LHCN-M2 (cell line): ENCODE results near the gene PLEKHG3. TPM values are rescaled to one million over a fixed set of nuclear protein-coding genes. Genes with fewer than 3 reads are reported as not detected.

Experiments used
- DNase-seq: peaks from one replicate; pipeline ENCODE4 v3.0.0-alpha.2; 2012; ENCODE audit warnings: low read depth
- total RNA-seq: library from RNA; depleted of rRNA; stranded (reverse); fragments of >200 nt; gene quantifications from 2 replicates; pipeline ENCODE4 v1.2.3, GENCODE V29; 2014

Gene PLEKHG3
- total RNA-seq, 1 experiment from 2014 or later: 6.0 TPM

GRCh38 chr14:64745511-64746091 lies 41.4 kb downstream of the PLEKHG3 start:
- no peak for DNase-seq

DNA sequence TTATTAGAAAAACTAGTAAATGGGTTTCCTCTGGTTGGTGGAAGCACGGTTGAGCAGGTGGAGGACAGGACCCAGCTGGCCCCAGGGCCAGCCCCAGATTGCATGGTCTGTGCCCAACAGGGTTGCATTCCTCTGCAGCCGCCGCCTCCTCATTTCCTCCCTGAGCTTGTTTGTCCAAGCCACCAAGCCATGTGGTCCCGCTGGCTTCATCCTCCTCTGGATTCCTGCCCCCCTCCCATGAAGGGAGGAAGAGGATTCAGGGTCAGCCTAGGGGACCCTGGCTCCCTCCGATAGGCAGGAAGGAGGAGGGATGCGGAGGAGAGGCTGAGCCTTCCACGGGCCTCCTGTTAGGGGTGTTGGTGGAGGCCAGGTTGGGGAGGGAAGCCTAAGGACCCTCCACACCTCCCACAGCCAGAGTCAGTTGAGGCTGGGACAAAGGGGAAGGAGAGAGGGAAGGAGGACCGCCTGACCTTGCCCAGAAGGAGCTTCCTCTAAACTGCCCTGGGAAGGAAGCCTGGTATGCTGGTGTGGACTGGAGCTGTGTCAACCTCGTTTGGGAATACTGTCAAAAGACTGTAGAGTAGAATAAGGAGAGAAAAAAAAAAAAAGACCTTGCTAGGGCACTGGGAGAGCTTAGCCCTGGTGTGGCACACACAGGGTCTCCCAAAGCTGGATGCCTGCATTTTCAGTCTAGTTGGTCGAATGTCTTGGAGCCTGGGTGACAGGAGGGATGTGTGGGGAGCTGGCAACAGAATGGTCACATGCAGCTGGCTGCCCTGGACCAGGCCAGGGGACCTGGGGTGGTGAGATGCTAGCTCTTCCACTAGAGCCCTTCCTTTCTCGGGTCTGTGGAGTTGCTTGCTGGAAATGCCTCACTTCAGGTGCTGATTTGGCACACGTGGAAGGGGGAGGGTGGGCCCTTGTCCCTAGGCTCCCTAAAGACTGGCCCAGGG lies 42.4 kb downstream of the PLEKHG3 start:
- no peak for DNase-seq

GRCh38 chr14:64747327-64747726 lies 43.1 kb downstream of the PLEKHG3 start:
- no peak for DNase-seq

DNA sequence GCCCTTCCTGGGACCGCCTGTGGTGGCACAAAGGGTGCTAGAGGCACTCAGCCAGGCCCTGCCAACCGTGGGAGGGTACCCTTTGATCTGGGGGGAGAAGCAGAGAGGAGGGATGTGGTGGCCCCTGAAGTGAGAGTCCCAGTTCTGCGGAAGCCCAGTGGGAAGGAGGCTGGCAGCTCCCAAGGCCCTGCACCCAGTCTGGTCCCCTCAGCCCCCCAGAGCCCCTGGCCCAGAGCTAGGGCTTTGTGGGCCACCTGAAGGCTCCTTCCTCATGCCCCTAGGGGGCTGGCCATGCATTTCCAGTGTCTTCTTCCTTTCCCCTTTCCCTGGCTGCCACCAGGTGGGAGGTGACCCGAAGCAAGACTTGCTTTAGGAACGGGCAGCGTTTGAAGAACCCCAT lies 44.3 kb downstream of the PLEKHG3 start:
- no peak for DNase-seq

DNA sequence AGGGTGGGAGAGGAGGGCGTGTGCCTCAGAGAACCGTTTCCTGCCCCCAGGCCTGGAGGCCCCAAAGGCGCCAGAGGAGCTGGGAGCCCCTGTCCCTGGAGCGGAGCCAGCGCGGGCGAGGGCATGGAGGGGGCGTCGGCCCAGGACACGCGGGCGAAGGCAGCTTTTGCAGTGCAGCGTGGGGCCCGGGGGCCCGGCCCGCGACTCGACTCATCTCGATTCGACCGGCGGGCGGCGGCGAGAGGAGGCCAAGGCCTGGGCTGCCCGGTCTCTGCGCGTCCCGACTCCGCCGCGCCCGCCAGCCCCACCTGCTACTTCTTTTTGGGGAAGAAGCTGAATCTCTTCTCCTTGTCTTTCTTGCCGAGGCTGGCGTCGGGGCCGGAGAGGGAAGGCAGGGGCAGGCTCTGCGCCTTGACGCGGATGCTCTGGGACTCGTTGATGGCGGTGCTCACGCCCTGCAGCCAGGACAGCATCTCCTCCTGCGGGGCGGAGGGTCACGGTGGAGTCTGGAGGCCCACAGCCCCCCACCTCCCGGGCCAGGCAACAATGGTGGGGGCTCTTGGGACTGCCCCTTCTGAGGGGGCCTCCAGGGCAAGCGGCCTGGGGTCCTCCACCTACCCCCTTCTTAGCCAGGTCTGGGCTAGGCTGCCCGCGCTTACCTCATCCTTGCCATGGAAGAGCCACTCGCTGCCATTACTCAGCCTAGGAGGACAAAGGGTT lies 44.9 kb downstream of the PLEKHG3 start:
- no peak for DNase-seq

DNA sequence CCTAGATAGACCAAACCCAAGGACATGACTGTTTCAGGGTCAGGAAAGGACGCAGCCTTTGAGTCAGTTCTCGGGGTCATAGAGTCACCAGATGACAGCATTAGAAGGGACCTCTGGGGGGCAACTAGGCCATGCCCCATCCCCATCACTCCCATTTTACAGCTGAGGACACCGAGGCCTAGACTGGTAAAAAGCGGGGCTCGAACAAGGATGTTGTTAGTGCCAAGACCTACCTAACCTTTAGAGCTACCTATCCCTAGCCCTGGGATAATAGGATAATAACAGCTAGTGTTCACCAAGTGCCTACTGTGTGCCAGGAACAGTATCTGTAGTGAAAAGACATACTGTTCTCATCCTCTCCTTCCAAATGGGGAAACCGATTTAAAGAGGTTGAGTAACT lies 48.7 kb downstream of the PLEKHG3 start:
- DNase-seq: no peak

GRCh38 chr14:64753374-64753773 lies 49.1 kb downstream of the PLEKHG3 start:
- DNase-seq: no peak

DNA sequence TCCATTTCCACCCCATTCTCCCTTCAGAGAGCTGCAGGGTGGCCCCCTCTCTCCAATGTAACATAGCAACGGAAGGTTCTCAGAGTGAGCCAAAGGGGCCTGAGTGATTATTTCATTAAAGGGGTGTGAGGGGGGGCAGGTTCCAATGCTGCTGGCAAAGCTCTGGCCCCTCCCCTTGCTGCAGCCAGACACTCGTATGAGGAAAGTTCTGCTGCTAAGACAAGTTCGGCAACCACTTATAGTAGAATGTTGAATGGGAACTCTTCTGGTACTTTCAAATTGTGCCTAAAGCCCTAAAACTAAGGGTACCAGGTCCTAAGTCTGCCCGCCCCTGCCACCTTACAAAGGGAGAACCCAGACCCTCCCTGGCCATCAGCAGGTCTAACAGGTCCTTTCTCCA lies 49.8 kb downstream of the PLEKHG3 start:
- DNase-seq: no peak

GRCh38 chr14:64754685-64755084 lies 50.5 kb downstream of the PLEKHG3 start:
- no peak for DNase-seq

GRCh38 chr14:64755781-64756221 lies 51.6 kb downstream of the PLEKHG3 start:
- no peak for DNase-seq

DNA sequence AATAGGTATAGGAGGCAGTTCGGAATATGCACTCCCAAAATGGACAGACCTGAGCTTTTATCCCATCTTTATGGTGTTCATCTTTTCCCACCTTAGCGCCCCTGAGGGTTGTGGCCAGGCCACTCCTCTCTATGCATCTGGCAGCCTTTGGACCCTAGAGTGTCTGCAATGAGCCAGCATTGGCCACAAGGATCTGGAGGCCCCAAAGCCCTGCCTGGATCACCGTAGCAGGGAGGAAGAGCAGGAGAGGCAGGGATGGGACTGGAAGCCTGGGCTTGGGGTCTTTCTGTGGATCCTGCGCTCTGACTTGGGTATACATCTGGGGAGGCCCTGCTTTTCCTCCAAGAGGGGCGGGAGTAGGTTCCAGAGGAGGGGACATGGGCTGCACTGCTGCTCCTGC lies 52.5 kb downstream of the PLEKHG3 start:
- no peak for DNase-seq

- no peak for DNase-seq
Observed at GRCh38 chr14:64757601-64758000, 53.4 kb downstream of the PLEKHG3 start.

GRCh38 chr14:64758025-64758521 lies 53.8 kb downstream of the PLEKHG3 start:
- DNase-seq: no peak

DNA sequence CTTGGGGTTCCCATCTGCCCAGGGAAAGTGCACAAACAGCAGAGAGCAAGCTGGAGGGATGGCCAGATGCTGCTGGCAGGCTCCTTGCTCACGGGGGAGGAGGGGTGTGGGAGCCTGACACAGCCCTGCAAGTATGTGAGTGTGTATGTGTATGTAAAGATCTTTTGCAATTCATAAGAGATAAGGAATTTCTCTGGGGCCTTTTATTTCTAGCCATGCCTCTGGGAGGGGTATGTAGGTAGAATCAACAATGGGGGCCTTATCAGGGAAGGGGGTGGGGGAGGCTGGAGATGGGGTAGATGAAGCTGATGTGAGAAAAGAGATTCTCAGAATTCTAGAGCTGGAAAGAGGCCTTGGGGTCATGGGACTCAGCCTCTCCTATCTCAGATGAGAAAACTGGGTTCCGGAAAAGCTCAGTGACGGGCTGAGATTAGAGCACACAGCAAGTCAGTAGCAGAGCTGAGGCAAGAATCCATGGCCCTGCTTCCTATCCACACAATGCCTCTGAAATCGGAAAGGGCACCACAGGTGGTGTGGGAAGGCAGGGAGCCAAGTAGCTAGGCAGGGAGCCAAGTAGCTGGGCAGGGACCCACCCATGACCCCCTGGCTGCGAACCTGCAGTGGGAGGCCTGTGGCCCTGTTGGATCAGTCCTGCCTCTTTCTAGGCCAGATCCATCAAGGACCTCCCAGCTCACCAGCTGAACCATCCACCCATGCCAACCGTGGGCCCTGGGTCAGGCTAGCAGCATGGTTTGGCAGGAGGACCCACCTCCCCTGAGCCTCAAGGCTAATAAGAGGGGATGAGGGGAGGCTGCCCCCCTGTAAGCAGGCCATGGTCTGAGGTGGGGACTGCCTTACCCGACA lies 54.7 kb downstream of the PLEKHG3 start:
- peak; percentile 47 for DNase-seq

DNA sequence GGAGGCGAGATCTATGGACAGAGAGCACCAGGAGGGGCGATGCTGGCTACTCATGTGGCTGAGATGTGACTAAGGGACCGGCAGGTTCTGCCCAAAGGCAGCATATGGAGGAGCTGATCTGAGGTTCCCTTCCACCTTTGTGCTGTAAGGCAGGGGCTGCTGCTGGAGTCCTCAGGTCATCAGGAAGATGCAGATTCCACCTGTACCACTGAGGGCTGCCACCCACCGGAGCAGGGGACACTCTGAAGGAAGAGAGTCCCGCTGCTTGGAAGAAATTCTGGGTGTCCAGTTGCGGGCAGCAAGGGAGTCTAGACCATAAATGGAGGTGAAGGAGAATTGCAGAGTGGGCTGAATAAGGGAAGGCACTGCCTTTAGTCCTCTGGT lies 55.3 kb downstream of the PLEKHG3 start:
- DNase-seq: no peak

- DNase-seq: no peak
Observed at GRCh38 chr14:64760146-64760755, 56.0 kb downstream of the PLEKHG3 start.

DNA sequence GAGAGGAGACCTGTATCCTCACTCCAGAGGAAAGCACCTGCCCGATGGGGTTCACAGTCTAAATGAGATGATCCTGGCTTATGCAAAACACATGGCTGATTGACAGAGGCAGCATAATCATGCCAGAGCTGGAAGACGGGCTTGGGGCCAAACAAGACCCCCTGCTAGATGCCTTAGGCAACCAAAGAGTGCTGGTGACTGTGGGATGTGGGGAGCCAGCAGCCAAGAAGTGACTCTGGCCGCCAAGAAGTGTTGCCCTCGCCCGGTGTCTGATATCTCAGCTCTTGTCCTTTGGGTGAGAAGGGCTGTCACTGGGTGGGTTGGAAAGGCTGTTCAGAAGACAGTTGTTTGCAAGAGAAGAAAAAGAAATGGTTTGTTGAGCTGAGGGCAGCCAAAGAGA lies 56.7 kb downstream of the PLEKHG3 start:
- no peak for DNase-seq

- DNase-seq: no peak
Observed at GRCh38 chr14:64761441-64762043, 57.3 kb downstream of the PLEKHG3 start.

DNA sequence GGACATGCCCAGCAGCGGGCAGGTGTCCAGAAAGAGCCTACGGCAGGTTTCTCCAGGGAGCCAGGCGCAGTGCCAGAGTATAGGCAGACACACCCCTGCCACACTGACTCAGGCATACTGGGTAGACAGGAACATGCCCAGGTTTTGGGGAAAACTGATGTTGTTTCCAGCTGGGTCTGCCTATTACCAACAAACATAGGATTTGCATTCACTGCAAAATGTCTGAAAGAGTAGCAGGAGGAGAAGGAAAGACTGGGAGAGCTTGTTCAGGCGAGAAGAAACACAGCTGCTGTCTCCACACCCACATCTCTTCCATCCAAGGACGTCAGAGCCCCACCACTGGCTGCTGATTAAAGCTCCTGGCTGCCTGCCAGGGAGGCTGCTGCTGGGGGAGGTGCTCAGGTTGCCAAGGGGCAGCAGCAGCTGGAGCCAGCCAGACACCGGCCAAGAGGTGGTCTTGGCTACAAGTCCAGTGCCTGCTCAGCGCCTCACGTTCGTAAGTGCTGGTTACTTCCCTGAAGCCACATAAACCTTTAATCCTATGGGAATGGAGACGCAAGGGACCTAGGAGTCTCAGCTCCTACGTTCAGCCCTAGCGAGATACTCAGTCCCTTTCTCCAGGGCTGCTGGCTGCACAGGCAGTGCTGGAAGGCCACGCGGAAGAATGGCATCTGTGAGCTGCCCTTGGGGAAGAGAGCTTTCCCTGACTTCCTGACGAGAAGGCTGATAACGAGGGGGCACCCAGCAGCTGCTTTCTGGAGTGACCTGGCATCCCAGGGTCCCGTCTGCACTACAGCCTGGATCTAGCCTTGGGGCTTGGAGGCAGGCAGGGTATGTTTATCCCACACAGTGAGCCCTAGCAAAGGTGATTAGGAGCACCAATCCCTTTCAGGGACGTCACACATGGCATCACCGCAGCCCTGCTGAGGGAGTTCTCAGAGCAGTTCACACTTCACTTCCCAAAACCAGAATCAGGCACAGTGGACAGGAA lies 58.1 kb downstream of the PLEKHG3 start:
- peak; percentile 88 for DNase-seq
